Body of pancreas (tissue), 4 donors: ENCODE results near the gene ZMAT2. TPM values are rescaled to one million over a fixed set of nuclear protein-coding genes. Genes with fewer than 3 reads are reported as not detected.

ENCODE experiments used
- ATAC-seq: fragments of 150-250 bp; one replicate; pipeline ENCODE4 v1.9.1; 2016
- DNase-seq, 4 donors: peaks; one replicate each; pipeline ENCODE4 v3.0.0-alpha.2; 2019
- H3K27ac ChIP-seq, 4 donors: fragments of 200-600 bp; sonication (generic); 1 replicate in 3 of 4; 2 replicates in 1 of 4; pipeline versions ENCODE4 v1.5.1 to v1.6.1; 2016 to 2019; ENCODE audit warnings: mild to moderate bottlenecking in 1 of 4, mixed read lengths in 1 of 4, moderate library complexity in 1 of 4
- H3K27me3 ChIP-seq, 2 donors: fragments of 200-600 bp; sonication (generic); one replicate each; pipeline ENCODE4 v1.6.0; 2016; ENCODE audit warnings: mild to moderate bottlenecking in 1 of 2
- H3K36me3 ChIP-seq, 2 donors: fragments of 200-600 bp; sonication (generic); replicated peaks in 1 of 2; 2 replicates each; pipeline ENCODE4 v1.5.1; 2016; ENCODE audit warnings: low read depth in 2 of 2; ENCODE audit not compliant: insufficient read depth in 1 of 2
- H3K4me1 ChIP-seq: fragments of 200-600 bp; sonication (generic); one replicate; pipeline ENCODE4 v1.6.0; 2016
- H3K4me3 ChIP-seq, 2 donors: fragments of 200-600 bp; sonication (generic); 1 replicate in 1 of 2; 2 replicates in 1 of 2; pipeline ENCODE4 v1.5.1; 2016 to 2019
- H3K9me3 ChIP-seq, 3 donors: fragments of 200-600 bp; sonication (generic); 1 replicate in 2 of 3; 2 replicates in 1 of 3; pipeline ENCODE4 v1.5.1; 2016
- POLR2A ChIP-seq, 3 donors: fragments of 450-650 bp; IDR thresholded peaks; one replicate each; pipeline ENCODE4 v1.6.1; 2016; ENCODE audit warnings: antibody characterized with exemption in 3 of 3, mild to moderate bottlenecking in 2 of 3
- WGBS, 2 donors: methylation state at CpG; one replicate each; pipeline ENCODE4 v1.1.5; 2017; 5-methylcytosine and 5-hydroxymethylcytosine counted together
- intact Hi-C: fragments of 100-400 bp; cut with DNase I; formaldehyde crosslinking; loops from one replicate; pipeline ENCODE4 v1.15.1; 2023
- small RNA-seq: library from RNA; depleted of rRNA; stranded (forward); fragments of <200 nt; gene quantifications from one replicate; pipeline ENCODE3, GENCODE V24; 2016
- total RNA-seq, 2 donors: library from RNA; depleted of rRNA; stranded (reverse); fragments of >200 nt; gene quantifications; one replicate each; pipeline ENCODE4 v1.1.0, GENCODE V29; 2016
- TF ChIP-seq, protein P1 (sequence below), 7 experiments: fragments of 450-650 bp in 4 of 7; fragments of 200-600 bp in 3 of 7; sonication (generic) in 3 of 7; IDR thresholded peaks; one replicate each; pipeline ENCODE4 v1.5.1; 2016 to 2019; ENCODE audit warnings: antibody characterized with exemption in 7 of 7

Gene ZMAT2
- total RNA-seq, 2 donors from 2014 or later, result 16.1 to 27.0 TPM

DNA sequence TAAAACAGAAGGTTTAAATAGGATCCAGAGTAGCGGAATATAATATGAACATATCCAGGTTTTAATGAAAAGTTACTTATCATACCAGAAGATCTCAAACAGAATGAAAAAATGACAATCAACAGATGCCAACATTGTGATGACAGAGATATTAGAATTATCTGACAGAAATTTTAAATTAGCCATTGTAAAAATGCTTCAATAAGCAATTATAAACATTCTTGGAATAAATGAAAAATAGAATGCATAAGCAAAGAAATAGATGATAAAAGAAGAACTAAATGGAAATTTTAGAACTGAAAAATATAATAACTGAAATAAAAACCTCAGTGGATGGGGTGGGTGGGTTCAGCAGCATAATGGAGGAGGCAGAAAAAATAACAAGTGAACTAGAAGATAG is 37.2 kb downstream of the ZMAT2 start:
- Histone ChIP-seq H3K4me3 (no peak overlapping the region), H3K27me3 (no peaks in the 10 kb centered on the region), H3K9me3 (no peaks in the 10 kb centered on the region), H3K36me3 (no peaks in the 10 kb centered on the region), H3K4me1 (no peaks in the 10 kb centered on the region), H3K27ac (no peak overlapping the region)
- TF ChIP-seq, protein P1, sequence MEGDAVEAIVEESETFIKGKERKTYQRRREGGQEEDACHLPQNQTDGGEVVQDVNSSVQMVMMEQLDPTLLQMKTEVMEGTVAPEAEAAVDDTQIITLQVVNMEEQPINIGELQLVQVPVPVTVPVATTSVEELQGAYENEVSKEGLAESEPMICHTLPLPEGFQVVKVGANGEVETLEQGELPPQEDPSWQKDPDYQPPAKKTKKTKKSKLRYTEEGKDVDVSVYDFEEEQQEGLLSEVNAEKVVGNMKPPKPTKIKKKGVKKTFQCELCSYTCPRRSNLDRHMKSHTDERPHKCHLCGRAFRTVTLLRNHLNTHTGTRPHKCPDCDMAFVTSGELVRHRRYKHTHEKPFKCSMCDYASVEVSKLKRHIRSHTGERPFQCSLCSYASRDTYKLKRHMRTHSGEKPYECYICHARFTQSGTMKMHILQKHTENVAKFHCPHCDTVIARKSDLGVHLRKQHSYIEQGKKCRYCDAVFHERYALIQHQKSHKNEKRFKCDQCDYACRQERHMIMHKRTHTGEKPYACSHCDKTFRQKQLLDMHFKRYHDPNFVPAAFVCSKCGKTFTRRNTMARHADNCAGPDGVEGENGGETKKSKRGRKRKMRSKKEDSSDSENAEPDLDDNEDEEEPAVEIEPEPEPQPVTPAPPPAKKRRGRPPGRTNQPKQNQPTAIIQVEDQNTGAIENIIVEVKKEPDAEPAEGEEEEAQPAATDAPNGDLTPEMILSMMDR (IDR thresholded peaks at IDR 0.05), result no peak
- TF ChIP-seq POLR2A (IDR thresholded peaks at IDR 0.05), result no peak
- intact Hi-C loops, result no loop called here
- DNase-seq (no peak), ATAC-seq (no peak)
- 57 to 84% methylated on average over 1 of the region's 1 CpG for WGBS, 2 donors

DNA sequence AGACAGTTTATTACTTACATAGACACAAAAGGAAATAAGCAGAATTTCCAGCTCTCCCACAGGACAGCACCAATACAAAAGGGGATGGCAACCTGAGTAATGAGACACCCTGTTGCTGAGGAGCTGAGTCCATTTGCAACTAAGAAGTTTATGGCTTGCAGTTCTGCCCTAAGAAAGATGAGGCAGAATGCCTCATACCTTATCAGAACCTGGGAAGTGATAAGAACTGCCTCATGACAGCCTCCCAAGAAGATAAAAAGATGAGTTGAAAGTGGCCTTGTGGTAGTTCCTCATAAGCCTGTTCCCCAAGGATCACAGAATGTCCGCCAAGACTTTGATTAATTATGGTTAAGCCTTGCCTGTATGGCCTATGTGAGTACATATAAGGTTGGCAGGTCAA is 41.7 kb downstream of the ZMAT2 start:
- Histone ChIP-seq H3K4me1 (no peaks in the 10 kb centered on the region), H3K9me3 (no peaks in the 10 kb centered on the region), H3K36me3 (no peaks in the 10 kb centered on the region), H3K27me3 (no peaks in the 10 kb centered on the region), H3K4me3 (no peak overlapping the region), H3K27ac (no peak overlapping the region)
- no peak for TF ChIP-seq POLR2A (IDR thresholded peaks at IDR 0.05)
- TF ChIP-seq, protein P1 (IDR thresholded peaks at IDR 0.05), result no peak
- intact Hi-C loops, result no loop called here
- 64 to 69% methylated on average over 1 of the region's 1 CpG for WGBS, 2 donors
- DNase-seq, result no peak
- ATAC-seq, result no peak

DNA sequence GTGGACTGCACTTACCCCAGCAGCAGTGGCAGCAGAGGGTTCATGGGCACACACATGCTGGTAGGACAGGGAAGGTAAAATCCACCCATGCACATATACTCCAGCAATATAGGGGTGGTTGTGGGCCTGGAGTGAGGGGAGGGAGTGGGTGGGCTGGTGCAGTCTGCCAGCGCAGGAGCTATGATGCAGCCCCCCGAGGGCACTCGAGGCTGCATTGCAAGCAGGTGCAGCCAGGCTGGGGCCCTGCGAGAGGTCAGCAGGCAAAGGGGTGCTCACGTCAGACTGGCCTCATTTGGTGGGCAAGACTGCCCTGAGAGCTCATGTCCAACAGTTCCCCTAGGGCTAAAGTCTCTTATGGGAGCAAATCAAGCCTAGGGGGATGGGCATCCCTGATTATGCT is 53.3 kb downstream of the ZMAT2 start:
- Histone ChIP-seq H3K4me3 (no peak overlapping the region), H3K9me3 (peaks cover 0 to 16% (median 0%) of the 10 kb centered on the region in 3 donors), H3K4me1 (no peaks in the 10 kb centered on the region), H3K27ac (no peak overlapping the region), H3K27me3 (no peaks in the 10 kb centered on the region), H3K36me3 (no peaks in the 10 kb centered on the region)
- TF ChIP-seq POLR2A (IDR thresholded peaks at IDR 0.05), result no peak
- TF ChIP-seq, protein P1 (IDR thresholded peaks at IDR 0.05), result no peak
- 71 to 74% methylated on average over 5 of the region's 5 CpGs for WGBS, 2 donors
- DNase-seq, result no peak
- intact Hi-C loops, result no loop called here
- ATAC-seq, result no peak

Small RNA genes within 50 kb of the gene (small RNA-seq; reads per million reads assigned to genes)
- gene VTRNA1-1, result 27.8 reads per million, percentile 94 among the genes with 10 or more reads in this experiment
- gene VTRNA1-2, result 4.3 reads per million, percentile 85 among the genes with 10 or more reads in this experiment
- not detected for gene VTRNA1-3

Other genes starting within 250 kb of the ZMAT2 start
- gene EIF4EBP3, start 152.8 kb upstream of the ZMAT2 start, total RNA-seq, result 1 to 10 TPM in 1 of 2 donors, not detected in 1; 7.3 TPM
- 10 to 100 TPM; 10.9 to 12.5 TPM for gene SRA1, start 143.0 kb upstream of the ZMAT2 start, total RNA-seq
- gene APBB3, start 135.8 kb upstream of the ZMAT2 start, total RNA-seq, result 10 to 100 TPM; 27.0 to 28.3 TPM
- gene SLC35A4, start 135.6 kb upstream of the ZMAT2 start, total RNA-seq, result 10 to 100 TPM; 18.5 to 39.4 TPM
- gene CD14, start 67.3 kb upstream of the ZMAT2 start, total RNA-seq, result 10 to 100 TPM; 19.2 to 62.6 TPM
- 10 to 100 TPM; 14.5 to 58.7 TPM for gene TMCO6, start 61.0 kb upstream of the ZMAT2 start, total RNA-seq
- gene NDUFA2, start 52.8 kb upstream of the ZMAT2 start, total RNA-seq, result 10 to 100 TPM; 36.6 to 46.1 TPM
- gene IK, start 52.6 kb upstream of the ZMAT2 start, total RNA-seq, result 100 to 1,000 TPM in 1 of 2 donors, 10 to 100 TPM in 1; 62.6 to 134 TPM
- 10 to 100 TPM; 14.5 to 16.1 TPM for gene WDR55, start 35.5 kb upstream of the ZMAT2 start, total RNA-seq
- gene DND1, start 26.9 kb upstream of the ZMAT2 start, total RNA-seq, result 1 to 10 TPM; 1.8 to 2.6 TPM
- gene HARS1, start 9.1 kb upstream of the ZMAT2 start, total RNA-seq, result 10 to 100 TPM; 46.2 to 52.4 TPM
- 10 to 100 TPM; 13.7 to 23.7 TPM for gene HARS2, start 9.0 kb upstream of the ZMAT2 start, total RNA-seq
- not detected for gene PCDHA1, start 85.7 kb downstream of the ZMAT2 start, total RNA-seq
- gene PCDHA2, start 94.4 kb downstream of the ZMAT2 start, total RNA-seq, result 1 to 10 TPM in 1 of 2 donors, under 1 TPM in 1; 0.26 to 1.3 TPM
- 1 to 10 TPM in 1 of 2 donors, under 1 TPM in 1; 0.99 to 1.0 TPM for gene PCDHA3, start 100.6 kb downstream of the ZMAT2 start, total RNA-seq
- 1 to 10 TPM; 2.0 to 3.1 TPM for gene PCDHA4, start 106.6 kb downstream of the ZMAT2 start, total RNA-seq
- gene PCDHA5, start 121.2 kb downstream of the ZMAT2 start, total RNA-seq, result 1 to 10 TPM; 2.3 to 4.0 TPM
- 1 to 10 TPM; 3.4 to 5.9 TPM for gene PCDHA6, start 127.5 kb downstream of the ZMAT2 start, total RNA-seq
- 1 to 10 TPM; 1.3 to 3.3 TPM for gene PCDHA7, start 133.8 kb downstream of the ZMAT2 start, total RNA-seq
- gene PCDHA8, start 140.7 kb downstream of the ZMAT2 start, total RNA-seq, result 1 to 10 TPM; 2.1 to 4.6 TPM
- gene PCDHA9, start 147.9 kb downstream of the ZMAT2 start, total RNA-seq, result 1 to 10 TPM; 1.3 to 3.3 TPM
- gene PCDHA10, start 155.4 kb downstream of the ZMAT2 start, total RNA-seq, result 1 to 10 TPM; 3.1 to 6.6 TPM
- 1 to 10 TPM; 3.6 to 4.9 TPM for gene PCDHA11, start 168.5 kb downstream of the ZMAT2 start, total RNA-seq
- 1 to 10 TPM; 3.6 to 3.9 TPM for gene PCDHA12, start 174.9 kb downstream of the ZMAT2 start, total RNA-seq
- 1 to 10 TPM; 2.3 to 7.6 TPM for gene PCDHA13, start 181.7 kb downstream of the ZMAT2 start, total RNA-seq
- gene PCDHAC1, start 225.9 kb downstream of the ZMAT2 start, total RNA-seq, result 1 to 10 TPM; 1.8 to 4.0 TPM